Mesodermal cell (in vitro differentiated cells): Measurements from ENCODE around the gene TMEM163.

ENCODE experiments used
- H3K27ac ChIP-seq: 2 replicates; pipeline ENCODE4 v1.7.0; 2013; ENCODE audit warnings: mild to moderate bottlenecking, low read depth, low read length, moderate library complexity; ENCODE audit not compliant: severe bottlenecking
- H3K36me3 ChIP-seq: 2 replicates; pipeline ENCODE4 v1.7.1; 2013; ENCODE audit warnings: mild to moderate bottlenecking, low read length, moderate library complexity; ENCODE audit not compliant: control insufficient read depth, insufficient read depth
- H3K4me1 ChIP-seq: one replicate; pipeline ENCODE4 v1.7.1; 2013; ENCODE audit warnings: mild to moderate bottlenecking, low read length; ENCODE audit not compliant: insufficient read depth, control insufficient read depth, poor library complexity, severe bottlenecking
- H3K4me3 ChIP-seq: 2 replicates; pipeline ENCODE4 v1.7.0; 2013; ENCODE audit warnings: low read length, control low read depth, mild to moderate bottlenecking; ENCODE audit not compliant: insufficient read depth, poor library complexity, severe bottlenecking; ENCODE audit errors: extremely low read depth
- H3K9me3 ChIP-seq: 2 replicates; pipeline ENCODE4 v1.7.1; 2013; ENCODE audit warnings: mild to moderate bottlenecking, low read length, moderate library complexity; ENCODE audit not compliant: control insufficient read depth
- WGBS, 2 experiments: methylation state at CpG; one replicate each; pipeline ENCODE4 v1.1.5; 2013; ENCODE audit warnings: missing lambda C conversion rate in 2 of 2; ENCODE audit not compliant: insufficient coverage in 2 of 2; 5-methylcytosine and 5-hydroxymethylcytosine counted together

Gene TMEM163

GRCh38 chr2:134692499-134692898, 26.3 kb downstream of the TMEM163 start:
- no peaks in the 10 kb centered on the region for H3K4me1 ChIP-seq
- no peaks in the 10 kb centered on the region for H3K9me3 ChIP-seq
- H3K27ac ChIP-seq, result no peak overlapping the region
- WGBS, 2 experiments, result 75% methylated on average over 5 of the region's 5 CpGs; no CpG with 5 or more reads in 1 of the 2 experiments
- no peaks in the 10 kb centered on the region for H3K36me3 ChIP-seq
- H3K4me3 ChIP-seq, result no peak overlapping the region

- H3K27ac ChIP-seq, result no peak overlapping the region
- 88 to 100% methylated on average over 4 to 5 of the region's 6 CpGs for WGBS, 2 experiments
- no peak overlapping the region for H3K4me3 ChIP-seq
- no peaks in the 10 kb centered on the region for H3K36me3 ChIP-seq
- no peaks in the 10 kb centered on the region for H3K4me1 ChIP-seq
- H3K9me3 ChIP-seq, result no peaks in the 10 kb centered on the region
These were observed 28.1 kb downstream of the TMEM163 start for GRCh38 chr2:134690629-134691215.

- Histone ChIP-seq H3K27ac (no peak overlapping the region), H3K36me3 (no peaks in the 10 kb centered on the region), H3K4me3 (no peak overlapping the region), H3K4me1 (no peaks in the 10 kb centered on the region), H3K9me3 (no peaks in the 10 kb centered on the region)
- WGBS, 2 experiments, result 100% methylated on average over 2 of the region's 3 CpGs; no CpG with 5 or more reads in 1 of the 2 experiments
These were observed 29.5 kb downstream of the TMEM163 start for GRCh38 chr2:134689315-134689714.

GRCh38 chr2:134685967-134686366, 32.8 kb downstream of the TMEM163 start:
- Histone ChIP-seq H3K4me1 (no peaks in the 10 kb centered on the region), H3K4me3 (no peak overlapping the region), H3K27ac (no peak overlapping the region), H3K36me3 (no peaks in the 10 kb centered on the region), H3K9me3 (no peaks in the 10 kb centered on the region)
- 74 to 84% methylated on average over 3 of the region's 3 CpGs for WGBS, 2 experiments

- 83 to 100% methylated on average over 1 to 2 of the region's 2 CpGs for WGBS, 2 experiments
- no peak overlapping the region for H3K27ac ChIP-seq
These were observed 35.2 kb downstream of the TMEM163 start for GRCh38 chr2:134683561-134684112.

GRCh38 chr2:134682726-134683125, 36.1 kb downstream of the TMEM163 start:
- no peaks in the 10 kb centered on the region for H3K36me3 ChIP-seq
- H3K4me1 ChIP-seq, result no peaks in the 10 kb centered on the region
- no peak overlapping the region for H3K4me3 ChIP-seq
- no peak overlapping the region for H3K27ac ChIP-seq
- WGBS, 2 experiments, result 94 to 97% methylated on average over 3 of the region's 3 CpGs
- H3K9me3 ChIP-seq, result no peaks in the 10 kb centered on the region

More at GRCh38 chr2:134683561-134684112, 35.2 kb downstream of the TMEM163 start:
- Histone ChIP-seq H3K9me3 (no peaks in the 10 kb centered on the region), H3K4me3 (no peak overlapping the region), H3K36me3 (no peaks in the 10 kb centered on the region), H3K4me1 (no peaks in the 10 kb centered on the region)

GRCh38 chr2:134681201-134681600, 37.6 kb downstream of the TMEM163 start:
- Histone ChIP-seq H3K4me1 (no peaks in the 10 kb centered on the region), H3K9me3 (no peaks in the 10 kb centered on the region), H3K27ac (no peak overlapping the region), H3K4me3 (no peak overlapping the region), H3K36me3 (no peaks in the 10 kb centered on the region)
- WGBS, 2 experiments, result 90 to 92% methylated on average over 3 to 8 of the region's 8 CpGs

- no peaks in the 10 kb centered on the region for H3K36me3 ChIP-seq
- no peak overlapping the region for H3K27ac ChIP-seq
- no peaks in the 10 kb centered on the region for H3K9me3 ChIP-seq
- H3K4me3 ChIP-seq, result no peak overlapping the region
- WGBS, 2 experiments, result 67 to 83% methylated on average over 1 to 3 of the region's 6 CpGs
- no peaks in the 10 kb centered on the region for H3K4me1 ChIP-seq
These were observed 39.1 kb downstream of the TMEM163 start for GRCh38 chr2:134679745-134680144.

- no peaks in the 10 kb centered on the region for H3K36me3 ChIP-seq
- H3K4me1 ChIP-seq, result no peaks in the 10 kb centered on the region
- no peaks in the 10 kb centered on the region for H3K9me3 ChIP-seq
- WGBS, 2 experiments, result 100% methylated on average over 1 of the region's 4 CpGs; no CpG with 5 or more reads in 1 of the 2 experiments
- H3K27ac ChIP-seq, result no peak overlapping the region
- no peak overlapping the region for H3K4me3 ChIP-seq
These were observed 39.5 kb downstream of the TMEM163 start for GRCh38 chr2:134679294-134679693.

GRCh38 chr2:134677856-134678756, 40.7 kb downstream of the TMEM163 start:
- Histone ChIP-seq H3K4me3 (no peak overlapping the region), H3K4me1 (no peaks in the 10 kb centered on the region), H3K36me3 (no peaks in the 10 kb centered on the region), H3K27ac (no peak overlapping the region), H3K9me3 (no peaks in the 10 kb centered on the region)
- 78 to 83% methylated on average over 18 to 19 of the region's 20 CpGs for WGBS, 2 experiments
